WTC11 (cell line): Measurements from ENCODE around the gene SNX19. TPM values are rescaled to one million over a fixed set of nuclear protein-coding genes. Genes with fewer than 3 reads are reported as not detected.

Experiments used
- ATAC-seq: fragments of 200-7000 bp; cut with Tn5 transposase; 2 replicates; pipeline ENCODE4 v1.10.0; 2021; ENCODE audit warnings: mild to moderate bottlenecking, moderate library complexity
- CTCF ChIA-PET: fragments of 300-600 bp; sonication (Branson Sonifier 250); formaldehyde crosslinking; loops from one replicate; lab custom pipeline; 2021; ENCODE audit warnings: antibody characterized with exemption; lab: Charles Lee
- POLR2A ChIA-PET: fragments of 350-600 bp; sonication (Branson Sonifier 250); formaldehyde crosslinking; loops from one replicate; lab custom pipeline; 2021; ENCODE audit warnings: antibody characterized with exemption; lab: Charles Lee
- DNase-seq: peaks from one replicate; pipeline ENCODE4 v3.0.0; 2021; ENCODE audit warnings: low spot score
- H3K27ac Mint-ChIP-seq: 2 replicates; pipeline ENCODE4 v1.8.0; 2021; ENCODE audit warnings: mixed read lengths
- H3K27me3 Mint-ChIP-seq: 2 replicates; pipeline ENCODE4 v1.8.0; 2021; ENCODE audit warnings: low read depth, mild to moderate bottlenecking, moderate library complexity, mixed read lengths
- H3K36me3 Mint-ChIP-seq: 2 replicates; pipeline ENCODE4 v1.8.0; 2021; ENCODE audit warnings: mixed read lengths
- H3K4me1 Mint-ChIP-seq: 2 replicates; pipeline ENCODE4 v1.8.0; 2022; ENCODE audit warnings: mixed read lengths
- H3K4me3 Mint-ChIP-seq: 2 replicates; pipeline ENCODE4 v1.8.0; 2021; ENCODE audit warnings: mild to moderate bottlenecking, moderate library complexity, mixed read lengths
- H3K9me3 Mint-ChIP-seq: 2 replicates; pipeline ENCODE4 v1.8.0; 2021; ENCODE audit warnings: mixed read lengths
- ATF1 ChIP-seq: sonication (generic); formaldehyde crosslinking; IDR thresholded peaks from 2 replicates; pipeline ENCODE4 v1.8.1; 2023; ENCODE audit warnings: mild to moderate bottlenecking, moderate library complexity, missing genetic modification reagents
- ESRRA ChIP-seq: sonication (generic); formaldehyde crosslinking; IDR thresholded peaks from 2 replicates; pipeline ENCODE4 v1.8.1; 2022; ENCODE audit warnings: mild to moderate bottlenecking, missing genetic modification reagents, borderline replicate concordance
- ETV6 ChIP-seq: sonication (generic); formaldehyde crosslinking; IDR thresholded peaks from 2 replicates; pipeline ENCODE4 v1.8.1; 2022; ENCODE audit warnings: mild to moderate bottlenecking, missing genetic modification reagents
- NFATC4 ChIP-seq: fragments of 250-450 bp; sonication (Bioruptor Pico); IDR thresholded peaks from 2 replicates; pipeline ENCODE4 v1.9.0; 2021; ENCODE audit warnings: mild to moderate bottlenecking
- NR2C2 ChIP-seq: sonication (generic); formaldehyde crosslinking; IDR thresholded peaks from 2 replicates; pipeline ENCODE4 v1.8.0; 2022; ENCODE audit warnings: mild to moderate bottlenecking, missing genetic modification reagents
- NR3C1 ChIP-seq: sonication (generic); formaldehyde crosslinking; conservative IDR thresholded peaks from 2 replicates; pipeline ENCODE4 v1.8.1; 2023; ENCODE audit warnings: low read depth, mild to moderate bottlenecking, missing genetic modification reagents
- RELA ChIP-seq: sonication (generic); formaldehyde crosslinking; IDR thresholded peaks from 2 replicates; pipeline ENCODE4 v1.8.1; 2022; ENCODE audit warnings: missing genetic modification reagents, mild to moderate bottlenecking, borderline replicate concordance
- RORB ChIP-seq: fragments of 250-450 bp; sonication (Bioruptor Pico); IDR thresholded peaks from 2 replicates; pipeline ENCODE4 v1.9.0; 2021; ENCODE audit warnings: mild to moderate bottlenecking
- SMAD4 ChIP-seq: sonication (generic); formaldehyde crosslinking; IDR thresholded peaks from 2 replicates; pipeline ENCODE4 v1.8.0; 2022; ENCODE audit warnings: mild to moderate bottlenecking, missing genetic modification reagents
- SP1 ChIP-seq: sonication (generic); formaldehyde crosslinking; conservative IDR thresholded peaks from 2 replicates; pipeline ENCODE4 v1.8.1; 2022; ENCODE audit warnings: missing genetic modification reagents
- STAT6 ChIP-seq: sonication (generic); formaldehyde crosslinking; conservative IDR thresholded peaks from 2 replicates; pipeline ENCODE4 v1.8.1; 2023; ENCODE audit warnings: mild to moderate bottlenecking, low read depth, missing genetic modification reagents, moderate library complexity
- ZBTB43 ChIP-seq: sonication (generic); formaldehyde crosslinking; IDR thresholded peaks from 2 replicates; pipeline ENCODE4 v1.8.1; 2023; ENCODE audit warnings: mild to moderate bottlenecking, missing genetic modification reagents
- ZNF232 ChIP-seq: sonication (generic); formaldehyde crosslinking; IDR thresholded peaks from 2 replicates; pipeline ENCODE4 v1.8.0; 2022; ENCODE audit warnings: mild to moderate bottlenecking, missing genetic modification reagents
- ZNF671 ChIP-seq: fragments of 250-450 bp; sonication (Bioruptor Pico); IDR thresholded peaks from 2 replicates; pipeline ENCODE4 v1.8.0; 2021; ENCODE audit warnings: mild to moderate bottlenecking
- total RNA-seq: library from RNA; stranded (reverse); gene quantifications from 3 replicates; pipeline ENCODE4 v1.2.3, GENCODE V29; 2021
- TF ChIP-seq, protein P1 (sequence below): fragments of 250-450 bp; sonication (Bioruptor Pico); IDR thresholded peaks from 2 replicates; pipeline ENCODE4 v1.9.0; 2021; ENCODE audit warnings: mild to moderate bottlenecking
- TF ChIP-seq, protein P2 (sequence below): sonication (generic); formaldehyde crosslinking; IDR thresholded peaks from 2 replicates; pipeline ENCODE4 v1.8.0; 2022; ENCODE audit warnings: mild to moderate bottlenecking, missing genetic modification reagents
- TF ChIP-seq, protein P3 (sequence below): sonication (generic); formaldehyde crosslinking; IDR thresholded peaks from 2 replicates; pipeline ENCODE4 v1.8.1; 2022; ENCODE audit warnings: mild to moderate bottlenecking, moderate library complexity, missing genetic modification reagents
- TF ChIP-seq, protein P4 (sequence below): sonication (generic); formaldehyde crosslinking; IDR thresholded peaks from 2 replicates; pipeline ENCODE4 v1.8.1; 2022; ENCODE audit warnings: mild to moderate bottlenecking, missing genetic modification reagents, moderate library complexity, borderline replicate concordance
- TF ChIP-seq, protein P5 (sequence below): fragments of 250-450 bp; sonication (Bioruptor Pico); IDR thresholded peaks from 2 replicates; pipeline ENCODE4 v2.1.2; 2022; ENCODE audit warnings: mild to moderate bottlenecking, moderate library complexity
- TF ChIP-seq, protein P6 (sequence below): sonication (generic); formaldehyde crosslinking; IDR thresholded peaks from 2 replicates; pipeline ENCODE4 v1.8.0; 2022; ENCODE audit warnings: mild to moderate bottlenecking, missing genetic modification reagents

SNX19 gene
- total RNA-seq, 1 experiment from 2014 or later, result 25.2 TPM

DNA sequence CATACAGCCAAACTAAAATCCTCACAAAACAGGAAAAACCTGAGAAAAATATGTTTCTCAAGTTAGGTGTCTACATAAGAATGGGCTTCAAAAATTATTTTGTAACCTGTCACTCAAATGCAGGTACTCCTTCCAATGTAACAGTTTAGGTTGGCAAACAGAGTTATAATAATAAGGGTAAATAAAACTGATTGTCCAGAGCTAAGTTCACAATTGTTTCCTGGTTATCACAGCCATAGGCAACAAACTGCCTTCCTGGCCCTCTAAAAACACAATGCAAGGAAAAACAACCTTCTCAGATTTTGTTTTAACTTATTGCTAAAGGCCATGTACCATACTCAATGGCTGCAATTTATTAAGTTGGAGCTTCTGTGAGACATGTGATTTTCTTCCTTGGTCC, 36.4 kb downstream of the SNX19 start:
- H3K27me3 Mint-ChIP-seq, result no peaks in the 10 kb centered on the region
- ChIA-PET CTCF (no interaction called here), POLR2A (no interaction called here)
- no peak for ATAC-seq
- H3K9me3 Mint-ChIP-seq, result no peaks in the 10 kb centered on the region
- no peak for TF ChIP-seq SP1 (CRISPR knock-in tag)
- TF ChIP-seq NR3C1 (CRISPR knock-in tag), result no peak
- TF ChIP-seq ZNF671 (CRISPR knock-in tag), result no peak
- TF ChIP-seq, protein P1, sequence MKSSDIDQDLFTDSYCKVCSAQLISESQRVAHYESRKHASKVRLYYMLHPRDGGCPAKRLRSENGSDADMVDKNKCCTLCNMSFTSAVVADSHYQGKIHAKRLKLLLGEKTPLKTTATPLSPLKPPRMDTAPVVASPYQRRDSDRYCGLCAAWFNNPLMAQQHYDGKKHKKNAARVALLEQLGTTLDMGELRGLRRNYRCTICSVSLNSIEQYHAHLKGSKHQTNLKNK (CRISPR knock-in tag), result no peak
- no peak for TF ChIP-seq ATF1 (CRISPR knock-in tag)
- no peak for TF ChIP-seq ZBTB43 (CRISPR knock-in tag)
- H3K4me3 Mint-ChIP-seq, result no peak overlapping the region
- DNase-seq, result no peak
- H3K4me1 Mint-ChIP-seq, result no peaks in the 10 kb centered on the region
- H3K36me3 Mint-ChIP-seq, result peaks cover 43% of the 10 kb centered on the region
- no peak overlapping the region for H3K27ac Mint-ChIP-seq

DNA sequence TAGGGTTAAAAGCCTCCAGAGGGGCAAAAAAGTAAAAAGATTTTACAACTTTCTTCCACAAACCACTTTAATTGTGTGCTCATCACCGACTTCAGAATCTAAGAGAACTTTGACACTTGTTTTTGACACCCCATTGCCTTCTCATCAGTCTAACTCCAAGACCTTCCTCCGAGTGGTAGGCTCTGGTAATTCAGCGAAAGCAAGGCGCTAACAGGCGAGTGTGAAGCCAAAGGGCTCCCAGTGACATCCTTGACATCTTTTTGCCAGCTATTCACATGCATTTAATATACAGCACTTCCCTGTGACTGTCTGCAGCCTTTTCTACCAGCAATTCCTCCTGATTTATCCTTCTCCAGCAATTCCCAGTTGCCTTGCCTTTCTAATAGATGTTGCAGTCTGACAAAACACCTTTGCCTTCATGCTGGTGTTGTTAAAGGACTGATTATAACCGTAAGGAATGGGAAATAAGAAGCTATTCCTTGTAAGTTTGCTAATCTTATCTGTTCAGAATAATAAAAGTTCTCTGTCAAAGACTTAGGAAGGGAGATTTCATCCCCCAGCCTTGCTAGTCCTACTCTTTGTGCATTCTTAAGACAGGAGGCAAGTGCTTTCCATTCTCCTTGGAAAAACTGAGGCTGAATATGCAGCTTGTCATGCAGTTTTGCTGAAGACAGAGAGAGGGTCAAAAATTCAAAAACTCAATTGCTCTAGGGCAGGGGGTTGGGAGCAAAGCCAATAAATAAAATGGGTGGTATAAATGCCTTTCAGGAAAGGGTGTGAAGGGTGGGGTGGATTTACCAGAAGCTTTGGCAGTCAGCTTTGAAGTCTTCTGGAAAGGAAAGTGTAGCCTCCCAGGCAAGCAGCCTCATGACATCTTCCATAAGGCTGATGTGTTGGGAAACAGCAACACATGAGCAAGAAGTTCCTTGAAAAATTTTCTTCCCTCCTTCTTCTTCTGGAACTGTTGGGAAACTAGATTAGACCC, 39.1 kb downstream of the SNX19 start:
- Mint-ChIP-seq H3K27ac (no peak overlapping the region), H3K4me1 (no peaks in the 10 kb centered on the region), H3K36me3 (peaks cover 34% of the 10 kb centered on the region), H3K4me3 (no peak overlapping the region), H3K27me3 (no peaks in the 10 kb centered on the region), H3K9me3 (no peaks in the 10 kb centered on the region)
- no peak for TF ChIP-seq NR2C2 (CRISPR knock-in tag)
- TF ChIP-seq ZNF232 (CRISPR knock-in tag), result no peak
- no peak for TF ChIP-seq NFATC4 (CRISPR knock-in tag)
- TF ChIP-seq, protein P2, sequence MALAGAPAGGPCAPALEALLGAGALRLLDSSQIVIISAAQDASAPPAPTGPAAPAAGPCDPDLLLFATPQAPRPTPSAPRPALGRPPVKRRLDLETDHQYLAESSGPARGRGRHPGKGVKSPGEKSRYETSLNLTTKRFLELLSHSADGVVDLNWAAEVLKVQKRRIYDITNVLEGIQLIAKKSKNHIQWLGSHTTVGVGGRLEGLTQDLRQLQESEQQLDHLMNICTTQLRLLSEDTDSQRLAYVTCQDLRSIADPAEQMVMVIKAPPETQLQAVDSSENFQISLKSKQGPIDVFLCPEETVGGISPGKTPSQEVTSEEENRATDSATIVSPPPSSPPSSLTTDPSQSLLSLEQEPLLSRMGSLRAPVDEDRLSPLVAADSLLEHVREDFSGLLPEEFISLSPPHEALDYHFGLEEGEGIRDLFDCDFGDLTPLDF (CRISPR knock-in tag), result no peak
- TF ChIP-seq RELA (CRISPR knock-in tag), result no peak
- TF ChIP-seq, protein P3, sequence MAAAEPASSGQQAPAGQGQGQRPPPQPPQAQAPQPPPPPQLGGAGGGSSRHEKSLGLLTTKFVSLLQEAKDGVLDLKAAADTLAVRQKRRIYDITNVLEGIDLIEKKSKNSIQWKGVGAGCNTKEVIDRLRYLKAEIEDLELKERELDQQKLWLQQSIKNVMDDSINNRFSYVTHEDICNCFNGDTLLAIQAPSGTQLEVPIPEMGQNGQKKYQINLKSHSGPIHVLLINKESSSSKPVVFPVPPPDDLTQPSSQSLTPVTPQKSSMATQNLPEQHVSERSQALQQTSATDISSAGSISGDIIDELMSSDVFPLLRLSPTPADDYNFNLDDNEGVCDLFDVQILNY (CRISPR knock-in tag), result no peak
- TF ChIP-seq RORB (CRISPR knock-in tag), result no peak
- no peak for TF ChIP-seq ETV6 (CRISPR knock-in tag)
- no peak for TF ChIP-seq SMAD4 (CRISPR knock-in tag)
- TF ChIP-seq SP1 (CRISPR knock-in tag), result no peak
- no peak for TF ChIP-seq ZNF671 (CRISPR knock-in tag)
- TF ChIP-seq, protein P4, sequence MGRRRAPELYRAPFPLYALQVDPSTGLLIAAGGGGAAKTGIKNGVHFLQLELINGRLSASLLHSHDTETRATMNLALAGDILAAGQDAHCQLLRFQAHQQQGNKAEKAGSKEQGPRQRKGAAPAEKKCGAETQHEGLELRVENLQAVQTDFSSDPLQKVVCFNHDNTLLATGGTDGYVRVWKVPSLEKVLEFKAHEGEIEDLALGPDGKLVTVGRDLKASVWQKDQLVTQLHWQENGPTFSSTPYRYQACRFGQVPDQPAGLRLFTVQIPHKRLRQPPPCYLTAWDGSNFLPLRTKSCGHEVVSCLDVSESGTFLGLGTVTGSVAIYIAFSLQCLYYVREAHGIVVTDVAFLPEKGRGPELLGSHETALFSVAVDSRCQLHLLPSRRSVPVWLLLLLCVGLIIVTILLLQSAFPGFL, result no peak
- no peak for TF ChIP-seq ESRRA (CRISPR knock-in tag)
- TF ChIP-seq, protein P5, sequence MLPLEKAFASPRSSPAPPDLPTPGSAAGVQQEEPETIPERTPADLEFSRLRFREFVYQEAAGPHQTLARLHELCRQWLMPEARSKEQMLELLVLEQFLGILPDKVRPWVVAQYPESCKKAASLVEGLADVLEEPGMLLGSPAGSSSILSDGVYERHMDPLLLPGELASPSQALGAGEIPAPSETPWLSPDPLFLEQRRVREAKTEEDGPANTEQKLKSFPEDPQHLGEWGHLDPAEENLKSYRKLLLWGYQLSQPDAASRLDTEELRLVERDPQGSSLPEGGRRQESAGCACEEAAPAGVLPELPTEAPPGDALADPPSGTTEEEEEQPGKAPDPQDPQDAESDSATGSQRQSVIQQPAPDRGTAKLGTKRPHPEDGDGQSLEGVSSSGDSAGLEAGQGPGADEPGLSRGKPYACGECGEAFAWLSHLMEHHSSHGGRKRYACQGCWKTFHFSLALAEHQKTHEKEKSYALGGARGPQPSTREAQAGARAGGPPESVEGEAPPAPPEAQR, result no peak
- no peak for TF ChIP-seq STAT6 (CRISPR knock-in tag)
- TF ChIP-seq, protein P1 (CRISPR knock-in tag), result no peak
- no peak for TF ChIP-seq NR3C1 (CRISPR knock-in tag)
- TF ChIP-seq, protein P6, sequence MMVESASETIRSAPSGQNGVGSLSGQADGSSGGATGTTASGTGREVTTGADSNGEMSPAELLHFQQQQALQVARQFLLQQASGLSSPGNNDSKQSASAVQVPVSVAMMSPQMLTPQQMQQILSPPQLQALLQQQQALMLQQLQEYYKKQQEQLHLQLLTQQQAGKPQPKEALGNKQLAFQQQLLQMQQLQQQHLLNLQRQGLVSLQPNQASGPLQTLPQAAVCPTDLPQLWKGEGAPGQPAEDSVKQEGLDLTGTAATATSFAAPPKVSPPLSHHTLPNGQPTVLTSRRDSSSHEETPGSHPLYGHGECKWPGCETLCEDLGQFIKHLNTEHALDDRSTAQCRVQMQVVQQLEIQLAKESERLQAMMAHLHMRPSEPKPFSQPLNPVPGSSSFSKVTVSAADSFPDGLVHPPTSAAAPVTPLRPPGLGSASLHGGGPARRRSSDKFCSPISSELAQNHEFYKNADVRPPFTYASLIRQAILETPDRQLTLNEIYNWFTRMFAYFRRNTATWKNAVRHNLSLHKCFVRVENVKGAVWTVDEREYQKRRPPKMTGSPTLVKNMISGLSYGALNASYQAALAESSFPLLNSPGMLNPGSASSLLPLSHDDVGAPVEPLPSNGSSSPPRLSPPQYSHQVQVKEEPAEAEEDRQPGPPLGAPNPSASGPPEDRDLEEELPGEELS (CRISPR knock-in tag), result no peak
- CTCF ChIA-PET, result interaction anchor here (1.0 to 1.7 kb wide), 4 partner anchors 15 to 446 kb away, joined by 3 to 5 read pairs (median 4); partner anchors contain the start of gene SNX19
- ATAC-seq (no peak; the same call in 1 of the 2 replicates), DNase-seq (no peak)
- POLR2A ChIA-PET, result no interaction called here
